CD4-positive, alpha-beta T cell treated with Interleukin-6 for 4 hours (primary cell): ENCODE measurements around the gene CRACR2A.

ENCODE experiments used
- DNase-seq: peaks from one replicate; pipeline ENCODE4 v3.0.0-alpha.2; 2020; ENCODE audit warnings: mixed read lengths

CRACR2A gene

GRCh38 chr12:3614806-3615466 is 138.0 kb downstream of the CRACR2A start:
- DNase-seq = no peak

GRCh38 chr12:3613641-3614395 is 139.1 kb downstream of the CRACR2A start:
- DNase-seq = no peak

- DNase-seq = no peak
Observed at GRCh38 chr12:3611860-3612703, 140.8 kb downstream of the CRACR2A start.

GRCh38 chr12:3607821-3608220 is 145.1 kb downstream of the CRACR2A start:
- DNase-seq = no peak

GRCh38 chr12:3607039-3607720 is 145.7 kb downstream of the CRACR2A start:
- DNase-seq = no peak

GRCh38 chr12:3606128-3606527 is 146.8 kb downstream of the CRACR2A start:
- no peak for DNase-seq

GRCh38 chr12:3605692-3606091 is 147.2 kb downstream of the CRACR2A start:
- DNase-seq = no peak

GRCh38 chr12:3604748-3605586 is 147.9 kb downstream of the CRACR2A start:
- DNase-seq = no peak

GRCh38 chr12:3604286-3604685 is 148.6 kb downstream of the CRACR2A start:
- DNase-seq = no peak

- no peak for DNase-seq
Observed at GRCh38 chr12:3603576-3603975, 149.3 kb downstream of the CRACR2A start.

GRCh38 chr12:3602488-3602887 is 150.4 kb downstream of the CRACR2A start:
- DNase-seq = no peak

- DNase-seq = no peak
Observed at GRCh38 chr12:3601461-3602150, 151.3 kb downstream of the CRACR2A start.

GRCh38 chr12:3600951-3601350 is 152.0 kb downstream of the CRACR2A start:
- DNase-seq = no peak

GRCh38 chr12:3600039-3600720 is 152.7 kb downstream of the CRACR2A start:
- no peak for DNase-seq

- DNase-seq = no peak
Observed at GRCh38 chr12:3598896-3599860, 153.7 kb downstream of the CRACR2A start.

GRCh38 chr12:3597526-3598210 is 155.2 kb downstream of the CRACR2A start:
- DNase-seq = no peak

- no peak for DNase-seq
Observed at GRCh38 chr12:3596703-3597415, 156.1 kb downstream of the CRACR2A start.

GRCh38 chr12:3595721-3596120 is 157.2 kb downstream of the CRACR2A start:
- DNase-seq = no peak
